T-helper 17 cell (primary cell): ENCODE data around the gene PKNOX2. TPM values are rescaled to one million over a fixed set of nuclear protein-coding genes. Genes with fewer than 3 reads are reported as not detected.

Source experiments
- ATAC-seq: fragments of 150-1000 bp; cut with Tn5 transposase; 2 replicates; pipeline ENCODE4 v1.10.0; 2021; ENCODE audit warnings: mild to moderate bottlenecking, moderate library complexity
- DNase-seq, 3 donors: peaks; one replicate each; pipeline versions ENCODE4 v3.0.0 to v3.0.0-alpha.2; 2020 to 2021
- H3K9me3 ChIP-seq: one replicate; pipeline ENCODE4 v1.7.0; 2013; ENCODE audit warnings: low read length, mild to moderate bottlenecking; ENCODE audit not compliant: control insufficient read depth, poor library complexity, severe bottlenecking
- H3K27ac Mint-ChIP-seq: one replicate; pipeline ENCODE4 v1.8.0; 2022; ENCODE audit warnings: mild to moderate bottlenecking, moderate library complexity, mixed read lengths
- H3K27me3 Mint-ChIP-seq: one replicate; pipeline ENCODE4 v1.8.0; 2022; ENCODE audit warnings: mixed read lengths
- H3K36me3 Mint-ChIP-seq: one replicate; pipeline ENCODE4 v1.8.0; 2022; ENCODE audit warnings: low read depth, mixed read lengths
- H3K4me1 Mint-ChIP-seq: one replicate; pipeline ENCODE4 v1.8.0; 2022; ENCODE audit warnings: mild to moderate bottlenecking, mixed read lengths
- H3K4me3 Mint-ChIP-seq: one replicate; pipeline ENCODE4 v1.8.0; 2022; ENCODE audit warnings: mild to moderate bottlenecking, moderate library complexity, mixed read lengths
- total RNA-seq, 4 donors: library from RNA in 2 of 4; stranded (reverse) in 2 of 4; gene quantifications; one replicate each; pipeline ENCODE4 v1.2.3 and lab custom pipeline; 2022 to 2026

PKNOX2 gene
- total RNA-seq, 2 donors from 2014 or later, result not detected

DNA sequence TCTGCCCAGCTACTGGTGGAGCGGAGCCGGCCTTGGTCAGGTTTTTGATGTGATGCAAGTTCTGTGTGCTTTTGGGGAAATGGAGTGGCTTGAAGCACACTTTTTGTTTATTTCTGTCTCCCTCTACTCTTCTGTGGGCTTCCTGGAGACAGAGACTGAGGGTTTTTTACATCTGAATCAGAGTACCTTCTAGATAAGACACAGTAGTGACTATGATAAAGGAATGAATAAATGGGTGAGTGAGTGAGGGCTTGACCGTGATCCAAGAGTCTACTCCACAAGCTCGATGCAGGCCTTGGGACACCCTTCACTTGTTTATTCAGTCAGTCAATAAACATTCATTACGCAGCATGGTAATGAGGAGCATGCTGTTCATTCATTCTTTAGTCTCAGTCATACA lies 125.7 kb downstream of the PKNOX2 start:
- no peaks in the 10 kb centered on the region for H3K36me3 Mint-ChIP-seq
- ATAC-seq, result no peak
- H3K27me3 Mint-ChIP-seq, result peaks cover 64% of the 10 kb centered on the region
- no peak for DNase-seq
- no peak overlapping the region for H3K27ac Mint-ChIP-seq
- H3K4me1 Mint-ChIP-seq, result peaks cover 2% of the 10 kb centered on the region
- no peak overlapping the region for H3K4me3 Mint-ChIP-seq
- H3K9me3 ChIP-seq, result no peaks in the 10 kb centered on the region

DNA sequence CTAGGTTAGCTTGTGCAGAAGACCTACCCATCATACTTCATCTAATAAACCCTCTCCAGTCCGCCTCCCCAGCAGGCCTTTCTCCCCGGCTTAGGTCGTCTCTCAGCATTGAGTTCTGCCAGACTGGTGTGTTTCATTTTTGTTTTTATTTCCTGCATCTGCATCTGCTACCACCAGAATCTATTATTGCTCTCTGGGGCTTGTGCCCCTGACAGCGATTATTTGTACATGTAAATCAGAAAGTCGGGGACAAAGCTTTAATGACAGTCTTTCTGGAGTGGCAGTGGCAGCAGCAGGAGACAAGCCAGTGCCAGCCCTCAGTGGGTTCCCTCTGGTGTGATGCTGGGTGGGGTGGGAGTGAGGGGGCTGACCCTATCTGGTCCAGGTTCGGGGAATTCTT lies 127.5 kb downstream of the PKNOX2 start:
- H3K36me3 Mint-ChIP-seq, result no peaks in the 10 kb centered on the region
- H3K27me3 Mint-ChIP-seq, result peaks cover 66% of the 10 kb centered on the region

DNA sequence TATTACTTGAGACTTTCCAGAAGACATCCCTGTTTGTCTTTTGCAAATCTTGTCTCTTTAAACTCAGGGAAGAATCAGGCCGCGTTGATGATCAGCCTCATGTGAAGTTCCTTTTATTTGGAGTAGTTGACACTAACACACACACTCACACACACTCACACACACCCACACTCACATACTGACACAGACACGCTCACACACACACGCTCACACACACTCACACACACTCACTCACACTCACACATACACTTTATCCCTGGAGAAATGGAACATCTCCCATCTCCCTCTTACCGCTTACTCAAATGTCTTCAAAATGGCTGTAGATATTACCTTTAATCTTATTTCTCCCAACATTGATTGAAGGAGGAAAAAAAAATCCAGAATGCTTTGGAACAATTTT lies 129.0 kb downstream of the PKNOX2 start:
- no peak for DNase-seq
- no peak for ATAC-seq
- no peak overlapping the region for H3K27ac Mint-ChIP-seq
- no peaks in the 10 kb centered on the region for H3K4me1 Mint-ChIP-seq
- no peaks in the 10 kb centered on the region for H3K9me3 ChIP-seq
- H3K27me3 Mint-ChIP-seq, result peaks cover 54% of the 10 kb centered on the region
- no peaks in the 10 kb centered on the region for H3K36me3 Mint-ChIP-seq
- no peak overlapping the region for H3K4me3 Mint-ChIP-seq

More for the DNA sequence above, 127.5 kb downstream of the PKNOX2 start:
- Mint-ChIP-seq H3K4me1 (no peaks in the 10 kb centered on the region), H3K4me3 (no peak overlapping the region), H3K27ac (no peak overlapping the region)
- DNase-seq (no peak), ATAC-seq (no peak)
- no peaks in the 10 kb centered on the region for H3K9me3 ChIP-seq

DNA sequence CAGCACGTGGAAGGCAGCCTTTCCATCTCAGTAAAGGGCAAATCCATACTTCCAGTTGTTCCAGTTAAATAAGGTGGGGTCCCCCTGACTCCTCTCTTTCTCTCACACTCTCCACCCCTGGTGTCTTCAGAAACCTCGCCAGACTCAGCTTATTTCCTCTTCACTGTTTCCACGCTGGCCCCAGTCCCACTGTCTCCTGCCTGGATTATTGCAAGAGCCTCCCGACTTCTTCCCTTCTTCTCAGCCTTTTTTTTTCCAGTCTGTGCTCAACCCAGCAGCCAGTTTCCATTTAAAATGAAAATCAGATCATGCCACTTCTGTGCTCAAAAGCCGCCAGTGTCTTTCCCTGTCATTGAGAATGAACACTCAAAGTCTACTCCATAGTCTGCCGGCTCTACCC lies 131.4 kb downstream of the PKNOX2 start:
- no peaks in the 10 kb centered on the region for H3K9me3 ChIP-seq
- DNase-seq (no peak), ATAC-seq (no peak)
- Mint-ChIP-seq H3K36me3 (no peaks in the 10 kb centered on the region), H3K27me3 (peaks cover 40% of the 10 kb centered on the region), H3K4me3 (no peak overlapping the region), H3K27ac (no peak overlapping the region), H3K4me1 (peaks cover 3% of the 10 kb centered on the region)

DNA sequence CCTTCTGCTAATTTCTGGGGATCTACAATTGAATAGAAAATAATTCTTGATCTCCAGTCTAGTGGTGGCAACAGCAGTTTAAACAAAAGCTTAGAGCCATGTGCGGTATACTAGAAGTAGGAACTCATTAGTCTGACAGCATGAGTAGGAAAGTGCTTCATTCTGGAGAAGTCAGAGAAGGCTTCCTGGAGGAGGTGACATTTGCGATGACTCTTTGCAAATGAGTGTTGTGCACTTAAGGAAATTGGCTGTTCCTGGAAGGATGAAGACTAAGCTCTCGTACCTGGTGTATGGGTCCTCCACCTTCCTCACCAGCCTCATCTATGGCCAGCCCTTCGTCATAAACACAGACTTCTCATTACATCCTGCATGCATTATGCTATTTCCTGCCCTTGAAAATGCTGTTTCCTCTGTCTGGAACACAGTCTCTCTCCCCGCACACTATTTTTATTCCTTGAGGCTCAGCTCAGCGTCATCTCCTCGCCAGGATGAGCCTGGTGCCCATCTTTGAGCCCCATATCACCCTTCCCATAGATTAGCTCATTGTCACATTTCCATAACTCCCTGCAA lies 132.9 kb downstream of the PKNOX2 start:
- DNase-seq (no peak), ATAC-seq (no peak)
- H3K9me3 ChIP-seq, result no peaks in the 10 kb centered on the region
- no peak overlapping the region for H3K4me3 Mint-ChIP-seq
- no peaks in the 10 kb centered on the region for H3K36me3 Mint-ChIP-seq
- H3K4me1 Mint-ChIP-seq, result peaks cover 3% of the 10 kb centered on the region
- no peak overlapping the region for H3K27ac Mint-ChIP-seq
- H3K27me3 Mint-ChIP-seq, result peaks cover 35% of the 10 kb centered on the region

DNA sequence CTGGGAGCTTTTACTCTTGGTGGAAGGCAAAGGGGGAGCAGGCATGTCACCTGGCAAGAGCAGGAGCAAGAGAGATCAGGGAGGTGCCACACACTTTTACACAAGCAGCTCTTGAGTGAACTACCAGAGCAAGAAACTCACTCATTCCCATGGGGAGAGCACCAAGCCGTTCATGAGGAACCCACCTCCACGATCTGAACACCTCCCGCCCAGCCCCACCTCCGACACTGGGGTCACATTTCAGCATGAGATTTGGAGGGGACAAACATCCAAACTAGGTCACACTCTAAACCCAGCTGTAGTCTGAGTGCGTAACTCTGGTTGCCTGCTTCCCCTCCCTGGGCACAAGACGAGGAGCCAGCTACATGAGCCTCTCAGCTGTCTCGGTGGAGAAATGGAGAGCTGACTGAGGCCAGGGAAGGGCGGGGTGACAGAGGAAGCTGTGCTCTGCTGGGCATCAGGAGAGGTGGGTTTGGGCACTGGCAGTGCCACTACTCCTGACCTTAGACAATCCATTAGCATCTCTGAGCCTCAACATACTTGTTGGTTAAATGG lies 134.6 kb downstream of the PKNOX2 start:
- Mint-ChIP-seq H3K27me3 (peaks cover 35% of the 10 kb centered on the region), H3K36me3 (no peaks in the 10 kb centered on the region), H3K4me1 (peaks cover 3% of the 10 kb centered on the region), H3K4me3 (no peak overlapping the region), H3K27ac (no peak overlapping the region)
- DNase-seq (no peak), ATAC-seq (no peak)
- no peaks in the 10 kb centered on the region for H3K9me3 ChIP-seq

DNA sequence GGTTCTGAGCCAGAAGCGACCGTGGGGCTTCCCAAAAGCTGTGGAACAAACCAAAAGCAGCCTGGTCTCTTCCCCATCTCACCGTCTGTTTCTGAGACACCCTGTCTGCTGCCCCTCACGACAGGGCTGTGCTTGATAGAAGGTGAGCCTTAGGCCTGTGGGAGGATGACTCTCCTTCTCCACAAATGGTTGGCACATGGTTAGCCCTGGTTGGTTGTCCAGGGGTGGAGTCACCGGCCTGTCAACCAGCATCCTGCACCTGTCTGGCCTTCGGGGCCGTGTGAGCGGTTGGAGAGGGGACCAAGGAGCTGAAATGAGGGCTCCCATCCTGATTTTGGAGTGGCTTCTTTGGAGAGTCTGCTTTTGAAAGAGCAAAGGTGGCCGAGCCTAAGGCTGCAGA lies 135.3 kb downstream of the PKNOX2 start:
- H3K4me3 Mint-ChIP-seq, result no peak overlapping the region
- DNase-seq, result no peak
- H3K36me3 Mint-ChIP-seq, result no peaks in the 10 kb centered on the region
- H3K9me3 ChIP-seq, result no peaks in the 10 kb centered on the region
- H3K4me1 Mint-ChIP-seq, result peaks cover 3% of the 10 kb centered on the region
- no peak overlapping the region for H3K27ac Mint-ChIP-seq
- ATAC-seq, result no peak
- peaks cover 31% of the 10 kb centered on the region for H3K27me3 Mint-ChIP-seq

DNA sequence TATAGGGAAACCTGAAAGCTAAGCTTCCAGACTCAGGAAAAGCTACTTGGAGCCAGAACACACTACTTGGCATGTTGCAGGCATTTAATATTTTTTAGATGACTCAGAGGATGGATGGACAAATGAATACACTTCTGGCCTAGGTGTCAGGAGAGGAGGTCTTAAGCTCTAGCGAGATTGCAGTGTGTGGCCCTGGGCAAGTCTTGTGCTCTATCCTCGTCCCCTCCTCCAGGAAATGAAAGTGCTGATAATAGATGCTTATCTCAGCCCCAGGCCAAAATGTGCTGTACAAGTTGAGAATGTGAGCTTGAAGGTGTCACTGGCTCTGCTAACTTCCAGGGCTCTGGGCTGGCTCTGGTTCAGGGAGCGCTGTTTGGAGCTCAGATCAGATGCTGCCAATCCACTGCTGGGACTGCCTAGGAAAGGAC lies 136.3 kb downstream of the PKNOX2 start:
- Mint-ChIP-seq H3K27ac (no peak overlapping the region), H3K4me1 (peaks cover 3% of the 10 kb centered on the region), H3K27me3 (peaks cover 36% of the 10 kb centered on the region), H3K4me3 (no peak overlapping the region), H3K36me3 (no peaks in the 10 kb centered on the region)
- ATAC-seq, result no peak
- DNase-seq, result no peak
- H3K9me3 ChIP-seq, result no peaks in the 10 kb centered on the region

DNA sequence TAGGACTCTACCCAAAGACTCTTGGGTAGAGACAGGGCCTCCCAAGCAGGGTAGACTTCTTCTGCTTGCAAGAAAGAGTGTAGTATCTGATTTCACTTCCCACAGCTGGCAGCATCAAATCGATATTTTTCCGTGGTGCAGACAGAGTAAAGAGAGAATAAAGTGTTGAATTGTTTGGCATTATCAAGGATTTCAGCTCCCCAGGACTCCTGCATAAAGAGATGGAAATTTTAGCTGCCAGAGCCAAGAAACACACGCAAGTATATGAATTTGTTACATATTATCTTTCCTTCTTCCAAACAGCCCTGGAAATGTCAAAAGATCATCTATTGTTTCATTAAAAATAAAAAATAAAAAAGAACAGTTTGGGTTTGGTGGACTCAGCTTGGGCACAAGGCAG lies 136.8 kb downstream of the PKNOX2 start:
- H3K27me3 Mint-ChIP-seq, result peaks cover 33% of the 10 kb centered on the region
- H3K27ac Mint-ChIP-seq, result no peak overlapping the region
- H3K36me3 Mint-ChIP-seq, result no peaks in the 10 kb centered on the region
- ATAC-seq (no peak), DNase-seq (no peak)
- H3K4me1 Mint-ChIP-seq, result peaks cover 3% of the 10 kb centered on the region
- no peaks in the 10 kb centered on the region for H3K9me3 ChIP-seq
- no peak overlapping the region for H3K4me3 Mint-ChIP-seq

DNA sequence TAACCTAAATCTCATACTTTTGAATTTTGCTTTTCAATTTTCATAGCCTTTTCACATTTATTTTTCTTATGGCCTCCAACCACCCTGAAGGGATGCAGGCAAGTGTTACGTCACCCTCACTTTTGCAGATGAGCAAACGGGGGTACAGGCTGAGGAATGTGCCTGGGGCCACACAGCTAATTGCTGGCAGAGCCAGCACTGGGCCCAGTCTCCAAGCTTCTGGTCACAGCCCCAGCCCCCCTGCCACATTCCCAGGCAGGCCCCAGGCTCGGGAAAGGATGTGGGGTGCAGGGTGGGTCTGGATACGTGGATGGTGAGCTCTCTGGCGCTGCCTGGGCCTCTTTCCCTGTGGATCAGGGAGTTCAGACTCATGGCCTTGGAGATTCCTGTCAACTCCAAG lies 138.6 kb downstream of the PKNOX2 start:
- H3K9me3 ChIP-seq, result no peaks in the 10 kb centered on the region
- Mint-ChIP-seq H3K27me3 (peaks cover 49% of the 10 kb centered on the region), H3K27ac (no peak overlapping the region), H3K4me1 (peaks cover 3% of the 10 kb centered on the region), H3K4me3 (no peak overlapping the region), H3K36me3 (peaks cover 3% of the 10 kb centered on the region)
- no peak for DNase-seq
- ATAC-seq, result no peak

DNA sequence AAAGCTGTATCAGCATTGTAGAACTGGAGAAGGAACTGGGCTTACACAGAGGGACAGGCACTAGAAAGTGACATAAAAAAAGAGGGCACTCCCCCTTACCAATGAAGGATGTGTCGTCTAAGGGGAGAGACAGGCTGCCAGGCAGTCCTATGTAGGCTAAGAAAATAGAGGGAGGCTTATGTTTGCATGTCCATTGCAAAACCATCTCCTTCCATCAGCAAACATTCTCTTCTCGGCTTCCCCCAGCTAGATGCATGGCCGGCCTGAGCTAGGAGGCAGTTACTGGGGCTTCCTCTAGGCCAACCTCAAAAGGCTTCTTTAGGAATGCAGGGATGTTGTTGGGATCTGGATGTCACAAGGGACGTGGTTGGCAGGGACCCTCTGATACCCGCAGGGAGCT lies 139.1 kb downstream of the PKNOX2 start:
- Mint-ChIP-seq H3K4me3 (no peak overlapping the region), H3K27me3 (peaks cover 51% of the 10 kb centered on the region)

DNA sequence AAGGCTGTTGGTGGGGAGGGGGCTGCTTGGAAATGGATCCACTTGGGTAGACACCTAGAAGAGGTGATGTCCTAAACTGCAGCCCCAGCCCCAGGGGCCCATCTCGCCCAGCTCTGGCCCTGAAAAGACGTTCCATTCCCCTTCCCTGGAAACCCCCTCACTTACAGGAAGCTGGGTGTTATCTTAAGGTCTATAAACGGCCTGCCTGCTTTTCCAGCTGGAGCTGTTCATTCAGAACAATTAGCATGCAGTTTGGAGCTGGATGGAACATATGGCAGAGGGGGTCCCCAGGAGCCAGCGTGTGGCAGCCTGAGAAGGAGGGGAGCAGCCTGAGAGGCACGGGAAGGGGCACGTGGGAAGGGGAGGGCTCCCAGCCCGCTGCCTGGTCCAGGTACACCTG lies 139.6 kb downstream of the PKNOX2 start:
- no peak overlapping the region for H3K27ac Mint-ChIP-seq
- H3K9me3 ChIP-seq, result no peaks in the 10 kb centered on the region
- H3K36me3 Mint-ChIP-seq, result peaks cover 3% of the 10 kb centered on the region
- no peak for DNase-seq
- peaks cover 51% of the 10 kb centered on the region for H3K27me3 Mint-ChIP-seq
- H3K4me1 Mint-ChIP-seq, result peaks cover 3% of the 10 kb centered on the region
- no peak overlapping the region for H3K4me3 Mint-ChIP-seq
- no peak for ATAC-seq

More for the DNA sequence above, 139.1 kb downstream of the PKNOX2 start:
- DNase-seq (no peak), ATAC-seq (no peak)
- Mint-ChIP-seq H3K36me3 (peaks cover 3% of the 10 kb centered on the region), H3K27ac (no peak overlapping the region), H3K4me1 (peaks cover 3% of the 10 kb centered on the region)
- H3K9me3 ChIP-seq, result no peaks in the 10 kb centered on the region

DNA sequence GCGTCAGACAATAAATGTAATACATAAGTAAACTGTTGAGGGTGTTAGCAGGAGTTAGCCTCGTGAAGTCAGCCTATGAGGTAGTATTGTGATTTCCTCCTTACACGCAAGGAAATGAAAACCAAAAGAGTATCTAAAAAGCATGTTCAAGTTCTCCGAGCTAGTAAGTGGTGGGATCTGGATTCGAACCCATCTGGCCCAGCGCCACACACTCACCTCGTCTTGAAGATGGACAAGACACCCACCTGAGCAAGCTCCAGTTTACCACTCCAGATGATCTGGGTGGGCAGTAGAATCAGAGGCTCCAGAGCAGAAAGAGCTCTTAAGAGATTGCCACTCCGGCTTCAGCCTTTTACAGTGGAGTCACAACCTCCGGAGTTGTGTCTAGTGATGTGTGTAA lies 140.3 kb downstream of the PKNOX2 start:
- no peaks in the 10 kb centered on the region for H3K9me3 ChIP-seq
- Mint-ChIP-seq H3K4me1 (peaks cover 3% of the 10 kb centered on the region), H3K27me3 (peaks cover 55% of the 10 kb centered on the region), H3K36me3 (peaks cover 3% of the 10 kb centered on the region), H3K27ac (no peak overlapping the region), H3K4me3 (no peak overlapping the region)
- DNase-seq (no peak), ATAC-seq (no peak)

DNA sequence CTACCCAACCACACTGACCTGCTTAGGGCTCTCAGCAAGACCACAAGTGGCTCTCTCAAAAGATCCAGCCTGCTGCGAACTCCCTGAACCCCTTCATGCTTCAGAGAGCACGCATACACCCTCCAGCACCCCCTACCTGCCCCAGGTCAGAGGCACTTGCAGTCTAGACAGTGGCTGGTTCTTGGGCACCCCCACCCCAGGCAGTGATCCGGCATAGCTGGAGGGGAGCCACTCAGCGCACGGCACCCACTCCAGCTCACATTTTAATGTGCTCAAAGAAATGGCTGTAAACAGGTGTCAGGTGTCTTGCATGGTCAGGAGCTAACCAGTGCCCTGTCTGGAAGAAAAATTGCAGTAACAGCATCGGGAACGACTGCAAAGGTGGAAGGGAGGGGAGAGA lies 140.8 kb downstream of the PKNOX2 start:
- no peaks in the 10 kb centered on the region for H3K9me3 ChIP-seq
- peaks cover 3% of the 10 kb centered on the region for H3K36me3 Mint-ChIP-seq
- no peak for DNase-seq
- peaks cover 52% of the 10 kb centered on the region for H3K27me3 Mint-ChIP-seq
- no peak for ATAC-seq
- no peak overlapping the region for H3K4me3 Mint-ChIP-seq
- H3K27ac Mint-ChIP-seq, result no peak overlapping the region
- H3K4me1 Mint-ChIP-seq, result peaks cover 2% of the 10 kb centered on the region
